ENCODE data around the gene FOXJ1.
"Not testable (repeated sequence)": the region's sequence is repeated elsewhere in the genome, so short reads cannot be mapped to it uniquely, and the experiment has no call there.

FOXJ1 gene

GRCh38 chr17:76141212-76142038, at the start of gene FOXJ1:
Gene FOXJ1 (minus strand): TSS chr17:76141245. CDS start chr17:76140395, 850 bp downstream.
- peak; percentile 77 for DNase-seq

DNA sequence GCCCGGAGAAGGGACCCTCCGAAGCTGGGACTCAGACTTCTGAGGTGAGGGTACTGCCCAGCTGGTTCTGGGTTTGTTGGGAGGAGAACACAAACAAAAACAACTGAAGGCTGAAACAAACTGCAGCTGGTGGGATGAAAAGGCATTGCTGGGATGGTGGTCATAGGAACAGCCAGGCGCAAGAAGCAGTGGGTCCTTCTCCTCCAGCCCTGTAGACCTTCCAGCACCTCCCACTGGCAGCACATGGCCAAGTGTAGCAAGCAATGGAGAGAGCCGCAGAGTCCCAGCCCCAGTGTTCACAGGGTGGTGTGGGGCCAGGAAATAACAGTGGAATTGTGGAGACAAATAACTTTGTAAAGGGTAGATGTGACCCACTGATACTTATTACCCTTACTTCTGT, 48.7 kb upstream of the FOXJ1 start:
- no peak for DNase-seq

- no peak for DNase-seq
Observed at GRCh38 chr17:76189247-76189646, 48.2 kb upstream of the FOXJ1 start.

DNA sequence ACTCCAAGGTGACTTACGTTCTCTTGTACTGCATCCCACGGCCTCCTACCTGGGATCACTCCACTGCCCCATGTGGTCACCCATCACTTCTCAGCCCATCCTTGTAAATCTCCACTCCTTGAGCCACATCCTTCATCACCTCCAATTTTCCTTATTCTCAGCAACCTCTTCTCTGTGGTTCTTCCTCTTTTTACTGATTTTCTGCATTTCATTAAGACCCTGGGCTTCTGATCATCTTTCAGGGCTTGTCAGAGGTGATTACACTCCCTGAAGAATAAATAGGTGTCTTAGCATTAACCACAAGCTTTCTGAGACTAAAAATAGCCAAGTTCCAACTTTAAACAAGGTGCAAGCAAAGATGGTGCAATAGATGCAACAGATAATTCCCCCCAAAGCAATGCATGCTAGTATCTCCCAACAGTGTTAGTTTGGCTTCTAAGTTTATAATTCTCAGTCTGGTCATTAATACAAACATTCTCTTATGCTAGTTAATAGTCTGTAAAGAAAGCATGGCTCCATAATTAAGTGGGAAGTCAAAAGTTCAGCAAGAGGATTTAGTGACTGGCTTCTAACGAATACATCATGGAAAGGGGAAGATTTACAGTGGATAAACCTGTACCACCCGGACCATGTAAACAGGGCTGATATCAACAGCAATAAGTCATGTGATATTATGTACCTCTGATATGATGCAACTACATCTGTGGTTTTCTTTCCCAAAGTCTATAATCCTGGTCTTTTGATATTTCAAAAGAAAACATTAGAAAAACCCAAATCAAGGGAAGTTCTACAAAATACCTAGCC, 47.4 kb upstream of the FOXJ1 start:
- DNase-seq, result no peak

- DNase-seq, result not testable (repeated sequence)
Observed at GRCh38 chr17:76186774-76187173, 45.7 kb upstream of the FOXJ1 start.

DNA sequence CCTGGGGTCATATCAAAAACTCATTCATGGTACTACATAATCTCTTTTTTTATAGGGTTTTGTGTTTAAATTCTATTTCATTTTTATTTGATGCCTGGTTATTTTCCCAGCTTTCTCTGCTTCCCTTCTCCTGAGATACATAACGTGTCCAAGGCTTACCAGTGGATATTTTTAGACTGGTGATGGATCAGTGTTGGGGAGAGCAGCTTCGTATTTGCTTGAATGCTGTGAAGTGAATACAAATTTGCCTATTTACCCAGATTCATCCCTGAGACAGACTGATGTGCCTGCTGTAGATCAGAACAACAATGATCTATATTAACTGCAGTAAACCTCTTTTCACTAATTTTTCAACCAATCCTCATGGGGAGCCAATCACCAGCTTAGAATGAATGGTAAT, 43.2 kb upstream of the FOXJ1 start:
- no peak for DNase-seq

DNA sequence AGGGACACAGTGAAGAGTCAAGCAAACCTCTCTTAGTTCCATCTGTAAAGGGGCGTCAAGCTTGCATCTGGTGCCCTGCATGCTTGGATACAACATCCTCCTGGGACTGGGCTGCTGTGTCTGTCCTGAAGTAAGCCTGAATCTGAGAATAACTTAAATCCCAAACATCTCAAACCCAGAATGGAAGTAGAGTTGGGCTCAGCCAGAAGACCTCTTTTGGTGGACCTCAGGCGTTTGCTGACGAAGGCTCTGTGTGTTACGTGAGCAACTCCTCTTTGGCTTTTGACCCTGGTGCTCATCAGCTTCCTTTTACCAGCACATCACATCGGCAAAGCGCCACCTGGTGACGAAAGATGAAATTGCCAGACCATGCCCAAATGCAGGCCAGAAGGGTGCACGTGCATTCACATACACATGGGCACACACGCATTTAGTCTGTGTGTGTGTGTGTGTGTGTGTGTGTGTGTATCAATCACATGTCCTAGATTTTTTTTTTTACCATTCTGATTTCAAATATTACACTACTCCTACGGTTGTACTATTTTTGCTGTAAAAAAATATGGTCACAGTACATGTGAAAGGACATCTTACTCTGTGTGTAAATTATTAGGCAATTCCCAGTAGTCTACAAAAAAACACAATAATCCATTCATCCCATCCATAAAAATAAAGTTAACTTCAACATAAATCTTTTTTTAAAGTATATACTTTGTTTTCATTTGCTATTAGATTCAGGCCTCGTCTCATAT, 41.1 kb upstream of the FOXJ1 start:
- DNase-seq, result peak; percentile 75

DNA sequence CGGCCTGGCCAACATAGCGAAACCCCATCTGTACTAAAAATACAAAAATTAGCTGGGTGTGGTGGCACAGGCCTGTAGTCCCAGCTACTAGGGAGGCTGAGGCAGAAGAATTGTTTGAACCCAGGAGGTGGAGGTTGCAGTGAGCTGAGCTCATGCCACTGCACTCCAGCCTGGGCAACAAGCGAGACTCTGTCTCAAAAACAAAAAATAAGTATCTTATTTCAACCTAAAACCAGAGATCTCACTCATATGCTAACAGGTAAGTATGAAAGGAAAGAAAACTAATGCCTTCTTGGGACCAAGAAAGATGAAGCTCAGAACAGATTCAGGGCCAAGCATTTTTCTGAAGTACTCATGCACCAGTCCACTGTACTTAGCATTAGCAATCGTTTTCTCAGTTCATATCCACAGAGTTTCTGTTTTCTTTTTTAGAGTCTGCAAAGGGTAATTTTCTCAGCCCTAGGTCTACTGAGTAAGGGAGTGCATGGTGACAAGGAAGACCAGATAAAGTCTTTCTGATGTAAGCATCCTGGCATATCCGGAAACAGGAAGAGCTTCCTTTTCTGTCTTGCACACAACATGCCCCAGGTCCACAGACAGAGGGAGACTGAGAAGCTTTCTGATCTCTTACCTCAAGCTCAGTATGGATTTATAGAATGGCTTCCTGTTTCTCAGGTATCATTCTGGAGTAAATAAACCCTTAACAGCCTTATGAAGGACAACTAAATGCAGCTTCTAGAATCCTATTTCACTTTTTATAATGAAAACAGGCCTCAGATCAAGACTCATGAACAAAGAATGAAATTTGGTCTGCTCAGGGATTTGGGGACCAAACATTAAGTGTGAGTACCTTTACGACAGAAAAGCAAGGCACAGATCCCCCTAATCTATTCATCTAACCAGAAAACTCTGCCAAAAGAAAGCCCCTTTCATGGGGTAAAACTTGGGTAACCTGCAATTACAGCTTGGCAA, 38.7 kb upstream of the FOXJ1 start:
- DNase-seq, result no peak

GRCh38 chr17:76178124-76178523, 37.1 kb upstream of the FOXJ1 start:
- DNase-seq, result no peak

DNA sequence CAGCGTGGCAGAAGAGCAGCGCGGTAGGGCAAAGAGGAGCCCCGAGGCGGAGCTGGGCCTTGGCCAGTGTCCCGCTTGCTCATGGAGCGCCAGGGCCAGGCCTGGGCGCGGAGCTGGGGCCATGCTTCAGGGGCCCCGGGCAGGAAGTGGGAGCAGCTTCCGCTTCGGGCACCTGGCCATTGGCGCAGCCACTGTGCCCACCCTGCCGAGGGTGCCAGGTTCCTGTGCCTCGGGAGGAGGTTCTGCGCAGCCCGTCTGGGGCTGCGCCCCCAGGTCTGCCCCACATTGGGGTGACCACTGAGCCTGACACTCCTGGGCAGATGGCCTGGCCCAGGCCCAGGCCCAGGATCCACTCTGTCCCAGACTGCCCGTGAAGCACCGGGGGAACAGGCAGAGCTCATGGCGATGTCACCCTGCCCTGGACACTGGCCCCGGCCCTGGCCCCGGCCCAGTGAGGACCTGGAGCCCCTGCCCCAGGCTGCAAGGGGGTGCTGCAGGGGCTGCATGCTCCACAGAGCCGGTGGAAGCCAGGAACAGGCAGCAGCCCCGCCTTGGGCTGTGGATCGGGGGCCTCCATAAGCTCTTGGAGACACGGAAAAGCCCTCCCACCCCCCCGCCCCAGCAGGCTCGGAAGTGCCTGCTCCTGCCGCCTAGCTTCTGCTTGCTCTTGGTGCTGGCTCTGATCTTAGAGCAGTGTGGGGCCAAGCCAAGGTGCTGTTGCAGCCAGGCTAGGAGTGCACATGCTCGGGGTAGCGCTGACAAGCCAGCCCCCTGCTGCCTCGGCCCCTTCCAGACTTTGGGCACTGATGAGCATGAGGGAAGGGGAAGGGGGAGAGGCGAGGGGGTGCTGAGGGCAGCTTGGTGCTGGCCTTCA, 35.9 kb upstream of the FOXJ1 start:
- no peak for DNase-seq

GRCh38 chr17:76174037-76174436, 33.0 kb upstream of the FOXJ1 start:
- DNase-seq, result no peak

DNA sequence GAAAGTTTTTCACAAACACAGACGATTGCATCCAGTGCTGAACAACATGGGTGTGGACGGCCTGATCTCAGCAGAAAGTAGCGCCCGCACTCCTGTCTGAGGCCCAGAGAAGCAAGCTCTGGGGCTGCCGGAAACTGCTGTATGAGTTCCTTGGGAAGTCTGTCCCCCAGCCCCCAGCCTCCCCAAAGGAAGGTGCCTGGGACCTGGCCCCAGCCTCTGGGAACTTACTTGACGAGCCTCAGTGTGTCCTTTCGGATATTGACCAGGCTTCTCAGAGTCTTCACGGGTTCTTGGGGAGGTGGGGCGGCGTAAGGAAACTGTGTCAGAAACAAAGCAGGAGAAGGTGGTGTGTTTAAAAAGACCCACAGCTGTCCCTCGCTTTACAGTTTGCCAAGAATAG, 32.4 kb upstream of the FOXJ1 start:
- DNase-seq, result no peak

DNA sequence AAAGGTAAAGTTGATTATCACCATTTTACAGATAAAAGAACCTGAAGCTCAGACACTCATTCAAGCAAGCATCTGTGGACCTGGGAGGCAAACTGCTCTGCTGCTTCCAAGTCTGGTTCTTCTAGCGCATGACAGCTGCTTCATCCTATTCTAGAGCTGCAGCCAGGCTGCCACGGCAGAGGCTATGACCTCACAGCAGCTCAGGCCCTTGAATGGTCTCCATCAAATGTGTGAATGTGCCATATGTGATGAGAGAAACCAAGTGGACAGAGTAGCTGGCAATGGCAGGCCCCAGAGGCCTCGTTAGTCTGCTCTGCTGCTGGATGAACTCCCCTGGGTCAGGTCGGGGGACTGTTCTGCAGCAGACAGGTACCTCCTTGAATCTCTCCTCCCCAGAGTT, 30.7 kb upstream of the FOXJ1 start:
- no peak for DNase-seq

- no peak for DNase-seq
Observed at GRCh38 chr17:76170114-76170513, 29.1 kb upstream of the FOXJ1 start.

GRCh38 chr17:76166906-76167305, 25.9 kb upstream of the FOXJ1 start:
- DNase-seq, result no peak

GRCh38 chr17:76166168-76166567, 25.1 kb upstream of the FOXJ1 start:
- DNase-seq, result no peak

- no peak for DNase-seq
Observed at GRCh38 chr17:76164331-76164730, 23.3 kb upstream of the FOXJ1 start.

- DNase-seq, result no peak
Observed at GRCh38 chr17:76163919-76164318, 22.9 kb upstream of the FOXJ1 start.

- DNase-seq, result no peak
Observed at GRCh38 chr17:76161619-76162266, 20.7 kb upstream of the FOXJ1 start.

DNA sequence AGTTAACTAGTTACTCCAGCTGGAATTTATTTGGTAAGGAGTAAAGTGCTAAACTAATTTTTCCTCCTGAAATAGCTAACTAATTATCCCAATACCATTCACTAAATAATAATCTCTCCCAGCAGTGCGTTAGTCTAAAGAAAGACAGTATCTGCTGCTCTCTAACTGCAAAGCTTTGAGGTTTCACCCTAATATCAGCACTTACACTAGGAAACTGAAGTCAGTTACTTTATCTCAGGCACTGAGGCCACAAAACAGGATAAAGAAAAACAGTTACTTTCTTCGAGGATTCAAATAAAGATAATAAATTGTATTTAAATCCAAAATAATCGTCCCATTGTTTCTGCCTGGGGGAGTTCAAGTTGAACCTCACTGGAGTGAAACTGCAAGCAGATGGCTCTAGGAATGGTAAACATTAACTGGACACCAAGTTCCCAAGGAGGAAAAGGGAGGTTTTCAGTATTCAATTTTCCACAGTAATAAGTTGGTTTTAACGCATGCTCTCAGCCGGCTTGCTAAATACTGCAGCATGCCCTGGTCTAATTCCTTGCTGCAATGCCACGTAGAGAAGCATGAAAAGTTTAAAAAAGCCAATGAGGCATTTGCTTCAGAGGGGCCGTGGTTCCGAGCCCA, 20.0 kb upstream of the FOXJ1 start:
- DNase-seq, result no peak
